D721Med (cell line): Measurements from ENCODE around the gene MYLK4.

Experiments used
- DNase-seq: peaks from one replicate; pipeline ENCODE4 v3.0.0; 2011; ENCODE audit warnings: low spot score; ENCODE audit not compliant: insufficient read length
- FAIRE-seq: peaks from 2 replicates; lab custom pipeline; 2011; peaks lifted over from hg19 to GRCh38; lab: Jason Lieb, UNC
- TF ChIP-seq, protein P1 (sequence below): IDR thresholded peaks from 2 replicates; pipeline ENCODE4 v1.5.1; 2012; ENCODE audit warnings: mild to moderate bottlenecking, control low read depth; ENCODE audit not compliant: insufficient read depth; ENCODE audit errors: missing control alignments

The MYLK4 gene

DNA sequence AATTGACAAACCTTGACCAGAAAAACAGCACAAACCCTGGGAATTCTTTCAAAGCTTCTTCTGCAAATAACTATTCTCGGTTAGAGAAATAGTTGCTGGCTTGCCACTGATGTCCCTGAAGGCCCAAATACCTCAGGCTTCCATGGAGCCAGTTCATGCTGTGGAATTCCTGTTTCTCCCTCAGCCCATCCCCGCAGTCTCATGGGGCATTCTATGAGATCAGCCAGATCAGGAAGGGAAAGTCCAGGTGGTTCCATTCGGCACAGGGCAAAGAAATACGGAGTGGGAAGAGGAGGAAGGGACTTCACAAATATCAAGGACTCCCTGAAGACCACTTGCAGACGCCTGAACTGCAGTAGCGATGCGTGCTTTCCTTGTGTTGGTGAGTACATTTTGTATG, 63.3 kb downstream of the MYLK4 start:
- FAIRE-seq, result no peak
- no peak for DNase-seq

DNA sequence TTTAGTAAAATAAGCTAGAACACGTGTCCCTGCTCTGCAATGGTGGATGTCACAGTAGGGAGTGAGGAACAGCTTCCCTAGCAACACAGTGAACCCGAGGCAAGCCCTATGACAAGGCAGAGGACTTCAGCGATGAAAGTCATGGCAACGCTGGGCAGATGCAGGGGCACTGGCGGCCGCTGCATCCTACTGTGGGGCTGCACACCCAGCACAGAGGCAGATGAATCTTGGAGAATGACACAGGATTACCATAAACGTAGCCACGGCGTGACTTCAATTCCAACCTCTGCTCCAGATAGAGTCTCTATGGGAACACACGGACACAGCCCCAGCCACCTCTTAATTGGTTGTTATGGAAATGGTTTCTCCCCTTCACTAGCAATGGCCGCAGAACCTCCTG, 64.2 kb downstream of the MYLK4 start:
- no peak for FAIRE-seq
- no peak for DNase-seq
- TF ChIP-seq, protein P1, sequence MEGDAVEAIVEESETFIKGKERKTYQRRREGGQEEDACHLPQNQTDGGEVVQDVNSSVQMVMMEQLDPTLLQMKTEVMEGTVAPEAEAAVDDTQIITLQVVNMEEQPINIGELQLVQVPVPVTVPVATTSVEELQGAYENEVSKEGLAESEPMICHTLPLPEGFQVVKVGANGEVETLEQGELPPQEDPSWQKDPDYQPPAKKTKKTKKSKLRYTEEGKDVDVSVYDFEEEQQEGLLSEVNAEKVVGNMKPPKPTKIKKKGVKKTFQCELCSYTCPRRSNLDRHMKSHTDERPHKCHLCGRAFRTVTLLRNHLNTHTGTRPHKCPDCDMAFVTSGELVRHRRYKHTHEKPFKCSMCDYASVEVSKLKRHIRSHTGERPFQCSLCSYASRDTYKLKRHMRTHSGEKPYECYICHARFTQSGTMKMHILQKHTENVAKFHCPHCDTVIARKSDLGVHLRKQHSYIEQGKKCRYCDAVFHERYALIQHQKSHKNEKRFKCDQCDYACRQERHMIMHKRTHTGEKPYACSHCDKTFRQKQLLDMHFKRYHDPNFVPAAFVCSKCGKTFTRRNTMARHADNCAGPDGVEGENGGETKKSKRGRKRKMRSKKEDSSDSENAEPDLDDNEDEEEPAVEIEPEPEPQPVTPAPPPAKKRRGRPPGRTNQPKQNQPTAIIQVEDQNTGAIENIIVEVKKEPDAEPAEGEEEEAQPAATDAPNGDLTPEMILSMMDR, result no peak

More for the DNA sequence above, 63.3 kb downstream of the MYLK4 start:
- TF ChIP-seq, protein P1, result no peak

DNA sequence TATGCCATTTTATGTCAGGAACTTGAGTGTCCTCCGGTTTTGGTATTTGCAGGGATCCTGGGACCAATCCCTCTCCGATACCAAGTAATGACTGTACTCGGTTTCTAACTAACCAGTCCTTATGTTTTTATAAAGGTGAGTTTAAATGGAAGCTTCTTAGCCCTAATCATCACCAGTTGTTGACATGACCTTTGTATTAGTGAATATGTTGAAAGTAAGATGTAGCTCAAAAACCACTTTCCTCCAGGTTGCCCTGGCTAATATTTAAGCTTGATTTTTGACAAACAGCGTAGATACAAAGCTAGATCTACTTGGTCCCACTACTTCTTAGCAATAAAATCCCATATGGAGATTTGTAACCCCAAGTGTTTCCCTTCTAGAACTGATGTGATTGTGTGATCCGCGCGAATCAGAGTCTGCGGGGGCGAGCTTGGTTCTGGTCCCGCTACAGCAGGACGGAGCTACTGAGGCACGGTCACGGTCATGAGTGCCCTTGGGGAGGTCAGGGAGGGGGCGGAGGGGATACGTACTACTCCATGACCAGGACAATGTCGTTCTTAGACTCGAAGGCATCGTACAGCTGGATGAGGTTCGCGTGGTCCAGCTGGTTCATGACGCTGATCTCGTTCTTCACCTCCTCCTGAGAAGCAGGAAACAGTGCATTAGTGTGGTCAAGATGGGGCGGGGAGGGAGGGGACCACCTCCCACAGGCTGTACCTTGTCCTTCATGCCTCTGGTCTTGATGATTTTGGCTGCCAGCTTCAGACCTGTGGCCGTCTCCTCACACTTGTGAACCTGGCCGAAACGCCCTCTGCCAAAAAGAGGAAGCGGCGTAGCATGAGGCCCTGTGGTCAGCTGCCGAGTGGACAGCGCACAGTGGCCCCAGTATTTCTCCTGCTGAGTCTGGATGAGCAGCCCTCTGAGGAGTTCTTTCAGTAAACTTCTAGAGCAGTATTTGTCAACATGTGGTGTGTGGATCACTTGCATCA, 65.7 kb downstream of the MYLK4 start:
- no peak for FAIRE-seq
- no peak for DNase-seq

DNA sequence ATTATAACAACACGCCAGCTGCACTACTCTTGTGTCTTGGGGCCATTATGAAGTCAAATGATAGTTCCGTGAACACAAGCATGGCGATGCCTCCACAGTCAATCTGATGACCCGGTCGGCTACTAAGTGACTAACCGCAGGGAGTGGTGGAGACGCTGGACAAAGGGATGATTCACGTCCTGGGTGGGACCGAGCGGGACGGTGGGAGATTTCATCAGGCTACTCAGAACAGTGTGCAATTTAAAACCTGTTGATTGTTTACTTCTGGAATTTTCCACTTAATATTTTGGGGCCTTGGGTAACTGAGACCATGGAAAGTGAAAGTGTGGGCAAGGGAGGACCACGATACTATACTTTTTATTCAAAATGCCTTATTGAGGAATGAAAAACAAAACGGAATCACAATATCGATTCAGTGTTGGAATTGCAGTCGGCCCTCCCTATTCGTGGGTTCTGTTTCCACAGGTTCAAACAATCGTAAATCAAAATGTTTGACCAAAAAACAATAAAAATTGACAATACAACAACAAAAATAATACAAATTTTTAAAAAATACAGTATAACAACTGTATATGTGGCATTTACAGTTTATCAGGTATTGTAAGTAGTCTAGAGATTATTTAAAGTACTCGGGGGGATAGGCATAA, 66.5 kb downstream of the MYLK4 start:
- TF ChIP-seq, protein P1, result no peak
- DNase-seq, result no peak
- FAIRE-seq, result no peak

More for the DNA sequence above, 65.7 kb downstream of the MYLK4 start:
- TF ChIP-seq, protein P1, result no peak

DNA sequence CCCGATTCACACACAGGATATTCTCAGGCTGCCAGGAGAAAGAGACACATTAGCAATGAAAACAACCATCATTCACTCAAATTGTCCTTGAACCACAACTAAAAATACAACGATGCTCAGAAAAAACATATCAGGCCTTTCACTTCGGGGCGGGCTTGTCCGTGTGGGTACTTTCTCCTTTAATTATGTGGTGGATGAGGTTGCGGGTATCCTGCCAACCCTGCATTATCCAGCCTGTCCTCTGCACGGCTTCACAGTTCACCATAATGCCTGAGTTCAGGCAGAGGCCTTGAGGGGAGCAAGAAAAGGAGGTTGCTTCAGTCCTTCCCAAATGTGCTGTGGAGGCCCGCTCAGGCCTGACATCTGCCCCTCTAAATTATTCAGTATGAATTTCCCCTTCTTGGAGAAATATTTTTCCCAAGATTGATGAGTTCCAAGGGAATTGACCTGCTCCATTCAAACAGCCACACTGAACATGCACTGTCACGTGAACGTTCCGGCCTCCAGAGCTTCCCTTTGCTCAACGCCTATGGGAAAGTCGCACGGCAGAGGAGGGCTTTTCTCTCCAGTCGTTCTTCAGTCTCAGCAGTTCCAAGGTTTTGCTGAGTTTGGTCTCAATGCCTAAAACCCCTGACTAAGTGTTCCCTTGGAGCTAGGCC, 70.3 kb downstream of the MYLK4 start:
- FAIRE-seq (no peak), DNase-seq (no peak)
- TF ChIP-seq, protein P1, result no peak

DNA sequence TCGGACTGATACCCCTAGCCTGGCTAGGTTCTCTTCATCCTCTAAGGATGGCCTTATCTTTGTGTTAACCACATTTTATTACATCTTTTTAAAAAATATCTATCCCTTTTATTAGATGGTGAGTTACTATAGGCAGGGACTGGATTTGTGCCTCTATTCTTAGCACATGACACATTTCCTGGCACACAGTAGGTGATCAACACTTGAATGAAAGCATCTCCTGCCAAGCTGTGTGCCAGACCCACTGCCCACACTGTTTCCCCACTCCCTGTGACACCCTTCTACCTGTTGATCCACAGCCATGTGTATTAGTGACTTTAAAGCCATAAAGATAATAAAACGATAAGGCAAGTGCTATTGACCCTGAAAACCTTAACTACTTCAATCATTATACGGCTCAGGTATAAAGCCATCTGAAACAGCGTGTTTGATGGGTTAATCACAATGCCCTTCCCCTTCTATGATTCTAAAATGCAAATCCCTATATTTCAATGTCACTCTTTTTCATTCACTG, 73.6 kb downstream of the MYLK4 start:
- TF ChIP-seq, protein P1, result no peak
- FAIRE-seq, result no peak
- DNase-seq, result no peak
